Left lung (tissue), 10 donors: ENCODE data around the gene ZNF19. TPM values are rescaled to one million over a fixed set of nuclear protein-coding genes. Genes with fewer than 3 reads are reported as not detected.

ENCODE experiments used
- ATAC-seq: fragments of 200-7000 bp; cut with Tn5 transposase; one replicate; pipeline ENCODE4 v1.9.1; 2020; ENCODE audit warnings: moderate library complexity
- DNase-seq, 4 donors: peaks; one replicate each; pipeline ENCODE4 v3.0.0-alpha.2; 2013 to 2020
- H3K27ac ChIP-seq, 2 donors: fragments of 200-600 bp; sonication (generic) in 1 of 2; one replicate each; pipeline versions ENCODE4 v1.5.0 to v1.8.0; 2020 to 2021
- H3K27me3 ChIP-seq, 2 donors: fragments of 200-600 bp; sonication (generic) in 1 of 2; one replicate each; pipeline versions ENCODE4 v1.5.0 to v1.8.0; 2020 to 2021
- H3K36me3 ChIP-seq, 2 donors: fragments of 200-600 bp; sonication (generic) in 1 of 2; one replicate each; pipeline versions ENCODE4 v1.5.0 to v1.8.0; 2020 to 2021
- H3K4me1 ChIP-seq, 2 donors: fragments of 200-600 bp; one replicate each; pipeline ENCODE4 v1.8.0; 2021
- H3K4me3 ChIP-seq, 2 donors: fragments of 200-600 bp; sonication (generic) in 1 of 2; one replicate each; pipeline versions ENCODE4 v1.5.0 to v1.8.0; 2020 to 2021; ENCODE audit warnings: mild to moderate bottlenecking in 1 of 2
- H3K9me3 ChIP-seq, 2 donors: fragments of 200-600 bp; sonication (generic) in 1 of 2; one replicate each; pipeline versions ENCODE4 v1.5.0 to v1.8.0; 2020 to 2021
- CTCF ChIP-seq, 2 donors: fragments of 200-600 bp; sonication (generic) in 1 of 2; IDR thresholded peaks; one replicate each; pipeline versions ENCODE4 v1.5.0 to v1.8.0; 2021; ENCODE audit warnings: antibody characterized with exemption in 2 of 2
- intact Hi-C, 2 donors: fragments of 100-400 bp; cut with DNase I; formaldehyde crosslinking; loops; one replicate each; pipeline versions ENCODE4 v1.11.2 to v1.14.2; 2022
- polyA plus RNA-seq, 6 donors: library from polyadenylated mRNA; unstranded; fragments of 120-200 nt; gene quantifications; one replicate each; pipeline ENCODE4 v1.2.1, GENCODE V29; 2013; ENCODE audit not compliant: insufficient read length in 6 of 6
- total RNA-seq, 2 donors: library from RNA; stranded (reverse); fragmentation: NEBNext Ultra II Directional; extraction: Animal tissue kit (Norgen Biotek cat#: 25700); gene quantifications; one replicate each; pipeline ENCODE4 v1.2.1, GENCODE V29; 2021
- donor health status: DM: no; HTN: yes; CAD: no.
- donor health status: DM: no; HTN: no; CAD: no.

ZNF19 gene
- total and polyA plus RNA-seq, 8 donors = 6.9 to 13.9 (median 10.9) TPM

- no peak for TF ChIP-seq CTCF (IDR thresholded peaks at IDR 0.05)
- no peaks in the 10 kb centered on the region for H3K36me3 ChIP-seq
- ATAC-seq (no peak), DNase-seq (no peak)
- peaks cover 0 to 33% of the 10 kb centered on the region in 2 donors for H3K9me3 ChIP-seq
- intact Hi-C loops = no loop called here
- H3K4me1 ChIP-seq = no peaks in the 10 kb centered on the region
- no peak overlapping the region for H3K27ac ChIP-seq
- peaks cover 0 to 50% of the 10 kb centered on the region in 2 donors for H3K27me3 ChIP-seq
- no peak overlapping the region for H3K4me3 ChIP-seq
These were observed 48.3 kb downstream of the ZNF19 start for GRCh38 chr16:71440669-71441347.

GRCh38 chr16:71439523-71439922 lies 49.6 kb downstream of the ZNF19 start:
- DNase-seq (no peak), ATAC-seq (no peak)
- H3K27me3 ChIP-seq = peaks cover 0 to 50% of the 10 kb centered on the region in 2 donors
- intact Hi-C loops = no loop called here
- H3K4me1 ChIP-seq = no peaks in the 10 kb centered on the region
- no peak overlapping the region for H3K27ac ChIP-seq
- TF ChIP-seq CTCF (IDR thresholded peaks at IDR 0.05) = no peak
- H3K4me3 ChIP-seq = no peak overlapping the region
- H3K9me3 ChIP-seq = peaks cover 0 to 20% of the 10 kb centered on the region in 2 donors
- no peaks in the 10 kb centered on the region for H3K36me3 ChIP-seq

GRCh38 chr16:71436473-71436872 lies 52.7 kb downstream of the ZNF19 start:
- Histone ChIP-seq H3K27me3 (peaks cover 0 to 39% of the 10 kb centered on the region in 2 donors), H3K27ac (no peak overlapping the region), H3K4me3 (no peak overlapping the region), H3K9me3 (no peaks in the 10 kb centered on the region), H3K36me3 (no peaks in the 10 kb centered on the region), H3K4me1 (no peaks in the 10 kb centered on the region)
- intact Hi-C loops = no loop called here
- no peak for TF ChIP-seq CTCF (IDR thresholded peaks at IDR 0.05)
- DNase-seq = no peak
- ATAC-seq = no peak

GRCh38 chr16:71432906-71433305 lies 56.2 kb downstream of the ZNF19 start:
- DNase-seq (no peak), ATAC-seq (no peak)
- no peak overlapping the region for H3K4me3 ChIP-seq
- H3K4me1 ChIP-seq = no peaks in the 10 kb centered on the region
- no peaks in the 10 kb centered on the region for H3K9me3 ChIP-seq
- H3K36me3 ChIP-seq = no peaks in the 10 kb centered on the region
- intact Hi-C loops = no loop called here
- no peak for TF ChIP-seq CTCF (IDR thresholded peaks at IDR 0.05)
- H3K27me3 ChIP-seq = peaks cover 0 to 26% of the 10 kb centered on the region in 2 donors
- H3K27ac ChIP-seq = no peak overlapping the region

GRCh38 chr16:71431991-71432390 lies 57.1 kb downstream of the ZNF19 start:
- H3K4me3 ChIP-seq = no peak overlapping the region
- TF ChIP-seq CTCF (IDR thresholded peaks at IDR 0.05) = no peak
- ATAC-seq = no peak
- H3K9me3 ChIP-seq = no peaks in the 10 kb centered on the region
- no peak overlapping the region for H3K27ac ChIP-seq
- no peaks in the 10 kb centered on the region for H3K4me1 ChIP-seq
- DNase-seq = no peak
- peaks cover 0 to 27% of the 10 kb centered on the region in 2 donors for H3K27me3 ChIP-seq
- intact Hi-C loops = no loop called here
- H3K36me3 ChIP-seq = no peaks in the 10 kb centered on the region
